Activated T-cell treated with anti-CD3 and anti-CD28 coated beads, Interleukin-2, amount 50 U/mL, for 4 hours (primary cell): ENCODE results near the gene ZBTB3. TPM values are rescaled to one million over a fixed set of nuclear protein-coding genes. Genes with fewer than 3 reads are reported as not detected.
"Not testable (repeated sequence)": the region's sequence is repeated elsewhere in the genome, so short reads cannot be mapped to it uniquely, and the experiment has no call there.

Source experiments
- ATAC-seq, 2 donors: fragments of 200-7000 bp; cut with Tn5 transposase; one replicate each; pipeline ENCODE4 v1.10.0; 2021
- DNase-seq: peaks from one replicate; pipeline ENCODE4 v3.0.0-alpha.2; 2020
- H3K27me3 Mint-ChIP-seq: one replicate; pipeline ENCODE4 v1.8.0; 2021; ENCODE audit warnings: low read depth, mixed read lengths
- H3K36me3 Mint-ChIP-seq: one replicate; pipeline ENCODE4 v1.8.0; 2022; ENCODE audit warnings: mixed read lengths; ENCODE audit not compliant: insufficient read depth
- H3K4me1 Mint-ChIP-seq: one replicate; pipeline ENCODE4 v1.8.0; 2021; ENCODE audit warnings: low read depth, mixed read lengths
- H3K4me3 Mint-ChIP-seq: one replicate; pipeline ENCODE4 v1.8.0; 2021; ENCODE audit warnings: mild to moderate bottlenecking, moderate library complexity, mixed read lengths
- H3K9me3 Mint-ChIP-seq: one replicate; pipeline ENCODE4 v1.8.0; 2021; ENCODE audit warnings: mixed read lengths
- total RNA-seq, 3 donors: library from RNA; stranded (reverse); gene quantifications; one replicate each; pipeline ENCODE4 v1.2.1, GENCODE V29; 2021

Gene ZBTB3
- total RNA-seq, 3 donors from 2014 or later: 5.7 to 6.9 (median 6.5) TPM

DNA sequence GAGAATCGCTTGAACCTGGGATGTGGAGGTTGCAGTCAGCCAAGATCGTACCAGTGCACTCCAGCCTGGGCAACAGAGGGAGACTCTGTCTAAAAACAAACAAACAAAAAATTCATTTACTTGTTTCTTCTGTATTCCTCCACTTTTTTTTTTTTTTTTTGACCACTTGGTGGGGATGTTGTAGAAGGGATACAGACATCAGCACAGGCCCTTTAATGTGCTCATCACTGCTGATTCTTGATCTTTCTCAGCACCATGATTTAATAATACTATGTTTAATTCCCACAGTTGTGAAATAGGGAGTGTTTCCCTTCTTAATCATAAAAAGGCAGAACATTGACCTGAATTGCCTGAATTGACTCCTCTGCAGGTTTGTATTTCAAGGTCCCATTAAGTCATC, 21.1 kb downstream of the ZBTB3 start:
- Mint-ChIP-seq H3K4me1 (peaks cover 21% of the 10 kb centered on the region), H3K4me3 (no peak overlapping the region), H3K36me3 (peaks cover 14% of the 10 kb centered on the region), H3K9me3 (no peaks in the 10 kb centered on the region), H3K27me3 (no peaks in the 10 kb centered on the region)
- ATAC-seq (no peak), DNase-seq (no peak)

DNA sequence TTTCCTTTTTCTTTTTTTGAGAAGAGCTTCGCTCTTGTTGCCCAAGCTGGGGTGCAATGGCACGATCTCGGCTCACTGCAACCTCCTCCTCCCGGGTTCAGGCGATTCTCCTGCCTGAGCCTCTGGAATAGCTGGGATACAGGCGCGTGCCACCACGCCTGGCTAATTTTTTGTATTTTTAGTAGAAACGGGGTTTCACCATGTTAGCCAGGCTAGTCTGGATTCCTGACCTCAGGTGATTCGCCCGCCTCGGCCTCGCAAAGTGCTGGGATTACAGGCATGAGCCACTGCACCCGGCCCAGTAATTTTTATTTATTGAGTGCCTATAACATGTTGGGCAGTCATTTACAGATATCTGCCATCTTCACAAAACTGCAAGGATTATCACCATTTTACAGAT, 23.9 kb downstream of the ZBTB3 start:
- H3K4me3 Mint-ChIP-seq: peak overlapping the region; percentile 99
- H3K9me3 Mint-ChIP-seq, H3K27me3 Mint-ChIP-seq, ATAC-seq, DNase-seq: not testable (repeated sequence)
- H3K36me3 Mint-ChIP-seq: peaks cover 18% of the 10 kb centered on the region
- H3K4me1 Mint-ChIP-seq: peaks cover 26% of the 10 kb centered on the region

DNA sequence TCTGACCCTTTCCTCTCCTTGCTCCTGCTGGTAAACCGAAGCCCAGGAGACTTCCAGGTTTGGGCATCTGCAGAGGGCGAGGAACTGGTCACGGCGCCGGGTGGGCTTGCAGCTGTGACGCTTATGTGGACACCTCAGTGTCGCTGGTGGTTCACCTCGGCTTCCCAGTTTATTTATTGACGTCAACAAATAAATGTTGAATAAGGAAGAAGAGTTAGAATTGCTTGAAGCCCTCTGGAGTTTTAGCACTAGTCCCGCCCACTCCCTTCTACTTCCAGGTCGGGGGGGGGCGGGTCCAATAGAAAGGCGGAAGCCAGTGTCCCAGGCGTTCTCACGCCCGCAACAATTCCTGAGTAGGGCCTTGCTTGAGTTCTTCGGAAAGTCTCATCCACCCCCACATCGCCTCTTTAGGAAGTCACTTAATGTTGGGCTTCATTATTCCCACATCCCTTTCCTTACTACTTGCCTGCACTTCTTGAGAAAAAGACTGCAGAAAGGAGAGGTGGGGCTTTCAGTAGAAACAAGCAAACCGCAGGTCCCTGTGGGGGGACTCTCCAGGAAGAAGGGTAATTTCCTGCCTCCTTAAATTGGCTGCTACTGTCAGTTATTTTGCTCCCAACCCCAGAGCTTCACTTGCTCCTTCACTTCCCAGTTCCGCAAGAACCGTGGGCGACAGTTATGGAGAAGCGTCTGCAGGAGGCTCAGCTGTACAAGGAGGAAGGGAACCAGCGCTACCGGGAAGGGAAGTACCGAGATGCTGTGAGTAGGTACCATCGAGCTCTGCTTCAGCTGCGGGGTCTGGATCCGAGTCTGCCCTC, 25.6 kb downstream of the ZBTB3 start, which contains the start of gene TTC9C:
TTC9C (plus strand) TSS at position 316 of the 818 bp plus-strand sequence; CDS start at position 679, 363 bp downstream.
- peak; percentile 77 for DNase-seq
- Mint-ChIP-seq H3K36me3 (peaks cover 31% of the 10 kb centered on the region), H3K9me3 (no peaks in the 10 kb centered on the region), H3K4me1 (peaks cover 41% of the 10 kb centered on the region), H3K27me3 (no peaks in the 10 kb centered on the region), H3K4me3 (peak within 1 kb of the TSS; percentile 99)
- peak; percentile 29 to 33 for ATAC-seq

DNA sequence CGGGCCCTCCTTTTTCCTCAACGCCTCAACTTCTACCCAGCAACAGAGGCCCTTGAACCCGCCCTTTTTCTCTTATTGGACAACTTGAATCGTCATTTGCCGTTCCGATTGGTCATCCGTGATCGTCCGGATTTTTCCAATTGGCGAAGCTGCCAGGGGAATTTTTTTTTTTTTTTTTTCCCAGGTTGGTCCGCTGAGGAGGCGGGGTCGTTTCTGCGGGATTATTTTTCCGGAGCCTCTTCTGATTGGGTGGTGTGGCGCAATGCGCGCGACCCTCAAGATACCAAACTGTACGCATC, 26.1 kb downstream of the ZBTB3 start:
- ATAC-seq: peak; percentile 55 to 57
- Mint-ChIP-seq H3K27me3 (no peaks in the 10 kb centered on the region), H3K4me1 (peaks cover 37% of the 10 kb centered on the region), H3K9me3 (no peaks in the 10 kb centered on the region), H3K4me3 (peak overlapping the region; percentile 99), H3K36me3 (peaks cover 31% of the 10 kb centered on the region)
- peak; percentile 73 for DNase-seq

DNA sequence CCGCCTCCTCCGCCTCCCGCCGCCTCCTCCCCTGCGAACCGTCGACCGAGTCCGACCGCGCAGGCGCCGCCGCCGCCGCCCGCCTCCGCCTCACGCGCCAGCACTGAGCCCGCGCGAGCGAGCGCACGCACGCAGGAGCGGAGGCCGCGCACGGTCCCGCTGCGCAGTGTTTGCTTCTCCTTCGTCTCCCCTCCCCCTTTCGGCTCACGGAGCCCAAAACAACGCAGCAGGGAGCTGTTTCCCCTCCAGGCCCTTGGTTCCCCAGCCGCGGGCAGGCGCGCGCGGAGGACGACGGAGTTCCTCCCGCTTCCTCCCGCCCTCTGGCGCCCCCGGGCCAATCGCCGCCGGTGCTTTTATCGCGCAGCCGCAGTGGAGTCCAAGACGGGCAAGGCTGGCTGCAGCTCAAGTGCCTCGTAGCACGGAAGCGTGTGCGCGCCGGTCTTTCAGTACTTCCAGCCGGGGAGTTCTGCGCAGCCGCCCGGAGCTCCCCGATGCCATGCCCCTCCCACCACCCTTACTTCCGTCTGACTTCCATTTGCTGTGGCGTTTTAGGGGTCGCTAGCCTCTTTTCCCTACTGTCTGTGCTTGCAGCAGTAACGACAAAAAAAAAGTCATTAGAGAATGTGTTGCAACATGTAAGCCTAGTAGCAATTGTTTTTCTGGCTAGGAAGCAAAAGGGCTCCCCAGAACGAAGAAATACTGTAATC, 26.6 kb downstream of the ZBTB3 start, which contains the start of gene HNRNPUL2:
HNRNPUL2 (minus strand) TSS at position 293 of the 707 bp plus-strand sequence. CDS start 301 bp downstream, outside the sequence.
- no peaks in the 10 kb centered on the region for H3K9me3 Mint-ChIP-seq
- peaks cover 41% of the 10 kb centered on the region for H3K4me1 Mint-ChIP-seq
- peaks cover 35% of the 10 kb centered on the region for H3K36me3 Mint-ChIP-seq
- peak; percentile 82 to 83 for ATAC-seq
- DNase-seq: peak; percentile 97
- H3K27me3 Mint-ChIP-seq: no peaks in the 10 kb centered on the region
- peak within 1 kb of the TSS; percentile 99 for H3K4me3 Mint-ChIP-seq

DNA sequence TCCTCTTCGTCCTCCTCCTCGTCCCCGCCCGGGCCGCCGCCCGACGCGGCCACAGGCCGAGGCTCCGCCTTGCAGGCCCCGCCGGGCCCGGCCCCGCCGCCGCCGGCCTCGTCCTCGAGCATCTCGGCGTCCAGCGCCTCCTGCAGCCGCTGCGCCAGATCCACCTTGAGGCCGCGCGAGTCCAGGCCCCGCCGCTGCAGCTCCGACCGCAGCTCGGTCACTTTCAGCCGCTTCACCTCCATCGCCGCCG, 27.1 kb downstream of the ZBTB3 start:
- ATAC-seq: peak; percentile 12 to 13
- H3K4me1 Mint-ChIP-seq: peaks cover 46% of the 10 kb centered on the region
- H3K36me3 Mint-ChIP-seq: peaks cover 40% of the 10 kb centered on the region
- no peaks in the 10 kb centered on the region for H3K27me3 Mint-ChIP-seq
- H3K9me3 Mint-ChIP-seq: no peaks in the 10 kb centered on the region
- H3K4me3 Mint-ChIP-seq: peak overlapping the region; percentile 99
- DNase-seq: no peak

DNA sequence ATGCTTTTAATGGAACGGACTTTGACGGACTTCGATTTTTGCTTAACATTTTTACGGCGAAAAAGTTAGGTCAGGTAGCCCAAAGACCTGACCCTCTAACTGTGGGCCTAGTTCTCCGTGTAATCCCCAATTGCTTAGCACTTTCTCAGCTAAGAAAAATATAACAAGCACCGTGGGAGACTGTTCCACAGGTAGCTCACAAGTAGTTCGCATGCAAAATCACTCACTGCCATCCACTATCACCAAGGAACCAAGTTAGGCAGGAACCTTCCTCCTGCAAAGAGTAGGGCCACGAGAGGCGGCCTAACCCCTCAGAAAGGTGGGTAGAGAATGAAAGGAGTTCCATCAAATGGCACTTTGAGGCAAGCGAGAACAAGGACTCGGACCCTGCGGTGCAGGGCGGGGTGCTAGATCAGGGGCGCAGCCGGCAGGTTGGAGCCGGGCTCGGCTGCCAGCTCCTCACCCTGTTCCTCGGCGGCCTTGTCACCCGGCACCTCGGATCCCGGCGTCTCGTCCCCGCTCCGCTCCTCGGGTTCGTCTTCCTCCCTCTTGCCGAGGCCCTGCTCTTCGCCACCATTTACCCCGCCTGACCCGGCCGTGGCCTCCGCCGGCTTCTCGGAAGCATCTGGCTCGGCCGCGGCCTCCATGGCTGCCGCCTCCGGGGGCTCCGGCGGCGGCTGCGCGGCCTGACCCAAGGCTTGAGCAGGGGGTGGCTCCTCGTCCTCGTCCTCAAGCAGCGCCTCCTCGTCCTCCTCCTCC, 27.6 kb downstream of the ZBTB3 start:
- Mint-ChIP-seq H3K9me3 (no peaks in the 10 kb centered on the region), H3K27me3 (no peaks in the 10 kb centered on the region), H3K36me3 (peaks cover 43% of the 10 kb centered on the region), H3K4me1 (peaks cover 48% of the 10 kb centered on the region), H3K4me3 (peak overlapping the region; percentile 99)
- DNase-seq: peak; percentile 19
- ATAC-seq: no peak

DNA sequence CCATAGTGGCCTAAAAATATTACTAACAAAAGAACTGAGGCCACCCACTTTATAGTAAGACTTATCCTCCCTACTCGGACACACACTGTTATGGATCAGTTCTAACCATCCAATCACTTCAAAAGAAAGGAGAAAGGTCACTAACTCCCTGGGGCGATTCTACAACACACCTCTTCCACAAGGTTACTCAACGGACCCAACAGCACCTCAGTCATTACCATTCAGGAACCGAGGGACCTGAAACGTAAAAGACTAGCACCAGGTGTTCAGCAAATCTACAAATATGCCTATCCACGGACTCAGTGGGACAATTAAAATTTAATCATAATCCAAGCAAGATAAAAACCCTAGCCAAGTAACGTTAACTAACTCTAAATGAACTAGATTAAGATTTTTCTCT, 28.3 kb downstream of the ZBTB3 start:
- Mint-ChIP-seq H3K9me3 (no peaks in the 10 kb centered on the region), H3K36me3 (peaks cover 48% of the 10 kb centered on the region), H3K4me1 (peaks cover 45% of the 10 kb centered on the region), H3K27me3 (no peaks in the 10 kb centered on the region), H3K4me3 (peak overlapping the region; percentile 99)
- no peak for ATAC-seq
- no peak for DNase-seq

DNA sequence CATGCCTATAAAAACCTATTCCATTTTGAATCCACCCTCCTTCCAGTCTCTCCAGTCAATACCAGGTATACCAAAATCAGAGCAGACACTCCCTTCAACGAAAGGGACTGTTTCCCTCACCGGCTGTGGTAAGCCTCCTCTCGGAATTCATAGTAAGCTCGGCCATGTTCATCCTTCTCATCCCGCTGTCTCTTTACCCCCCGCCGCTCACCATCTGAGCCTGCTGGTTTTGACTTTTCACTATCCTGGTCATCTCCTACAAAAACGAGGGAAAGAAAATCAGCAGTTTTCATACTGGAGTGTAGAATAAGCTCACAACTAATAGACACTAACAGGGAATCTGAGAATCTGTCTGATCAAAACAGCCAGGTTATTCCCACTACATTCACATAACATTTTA, 29.8 kb downstream of the ZBTB3 start:
- DNase-seq: no peak
- H3K4me1 Mint-ChIP-seq: peaks cover 41% of the 10 kb centered on the region
- peaks cover 56% of the 10 kb centered on the region for H3K36me3 Mint-ChIP-seq

DNA sequence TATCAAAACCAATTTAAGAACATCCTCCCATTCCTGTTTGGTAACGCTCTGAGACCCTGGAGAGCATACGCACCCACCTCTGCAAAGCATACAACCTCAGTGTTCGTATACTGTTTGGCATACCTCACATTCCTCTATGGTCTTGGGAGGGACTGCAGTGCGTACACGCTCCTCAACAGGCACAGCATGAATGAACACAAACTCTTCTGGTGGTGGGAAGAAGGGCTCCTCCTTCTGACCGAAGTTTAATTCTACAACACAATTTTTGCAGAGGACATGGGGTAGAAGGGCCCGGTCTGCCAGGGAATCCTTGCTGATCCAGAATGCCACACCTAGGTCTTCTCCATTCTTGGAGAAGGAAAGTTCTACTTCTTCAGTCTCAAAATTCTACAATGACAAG, 32.0 kb downstream of the ZBTB3 start:
- peaks cover 66% of the 10 kb centered on the region for H3K36me3 Mint-ChIP-seq
- no peak overlapping the region for H3K4me3 Mint-ChIP-seq
- ATAC-seq: no peak
- no peaks in the 10 kb centered on the region for H3K27me3 Mint-ChIP-seq
- peaks cover 45% of the 10 kb centered on the region for H3K4me1 Mint-ChIP-seq
- H3K9me3 Mint-ChIP-seq: no peaks in the 10 kb centered on the region
- DNase-seq: no peak

More for the DNA sequence above, 29.8 kb downstream of the ZBTB3 start:
- H3K4me3 Mint-ChIP-seq: peak overlapping the region; percentile 99
- no peak for ATAC-seq
- H3K9me3 Mint-ChIP-seq: no peaks in the 10 kb centered on the region
- no peaks in the 10 kb centered on the region for H3K27me3 Mint-ChIP-seq

DNA sequence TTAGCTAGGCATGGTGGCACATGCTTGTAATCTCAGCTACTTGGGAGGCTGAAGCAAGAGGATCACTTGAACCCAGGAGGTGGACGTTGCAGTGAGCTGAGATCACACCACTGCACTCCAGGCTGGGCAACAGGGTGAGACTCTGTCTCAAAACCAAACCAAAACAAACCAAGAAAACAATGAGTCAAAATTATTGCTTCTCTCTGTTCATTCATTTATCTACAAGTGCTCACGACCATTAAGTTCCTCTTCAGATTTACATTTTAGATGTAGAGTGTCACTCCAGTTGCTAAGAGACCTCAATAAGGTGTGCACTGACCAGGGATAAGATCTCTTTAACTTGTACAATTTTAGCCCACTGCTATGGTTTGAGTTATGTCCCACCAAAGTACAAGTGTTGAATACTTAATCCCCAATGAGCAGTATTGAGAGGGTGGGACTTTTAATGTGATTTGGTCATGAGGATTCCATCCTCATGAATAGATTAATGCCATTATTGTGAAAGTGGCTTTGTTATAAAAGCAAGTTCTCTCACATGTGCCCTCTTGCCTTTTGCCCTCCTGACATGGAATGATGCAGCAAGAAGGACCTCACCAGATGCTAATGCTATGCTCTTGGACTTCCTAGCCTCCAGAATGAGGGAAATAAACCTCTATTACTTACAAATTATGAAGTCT, 34.5 kb downstream of the ZBTB3 start:
- peak in 1 of 2 donors; percentile 18 for ATAC-seq
- no peak overlapping the region for H3K4me3 Mint-ChIP-seq
- peaks cover 71% of the 10 kb centered on the region for H3K36me3 Mint-ChIP-seq
- DNase-seq: no peak
- H3K9me3 Mint-ChIP-seq: no peaks in the 10 kb centered on the region
- no peaks in the 10 kb centered on the region for H3K27me3 Mint-ChIP-seq
- peaks cover 40% of the 10 kb centered on the region for H3K4me1 Mint-ChIP-seq

DNA sequence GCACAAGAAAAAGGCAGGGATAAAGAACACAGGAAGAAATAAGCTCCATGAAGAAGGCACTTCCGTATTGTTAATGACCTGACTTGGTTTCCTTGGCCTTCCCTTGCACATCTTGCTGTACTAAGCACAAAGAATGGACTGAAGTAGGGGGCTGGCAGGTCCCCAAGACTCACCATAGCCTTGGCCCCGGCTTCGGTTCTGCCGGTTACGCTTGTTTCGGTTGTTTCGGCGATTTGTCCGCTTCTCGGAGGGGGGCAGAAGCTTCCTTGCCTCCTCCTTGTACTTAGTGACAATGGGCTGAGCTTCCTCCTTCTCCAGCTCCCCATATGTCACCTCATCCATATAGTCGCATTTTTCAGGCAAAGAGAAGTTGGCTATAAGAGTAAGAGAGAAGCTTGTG, 37.1 kb downstream of the ZBTB3 start:
- no peak for DNase-seq
- no peaks in the 10 kb centered on the region for H3K9me3 Mint-ChIP-seq
- H3K4me3 Mint-ChIP-seq: no peak overlapping the region
- peaks cover 39% of the 10 kb centered on the region for H3K4me1 Mint-ChIP-seq
- no peaks in the 10 kb centered on the region for H3K27me3 Mint-ChIP-seq
- peaks cover 61% of the 10 kb centered on the region for H3K36me3 Mint-ChIP-seq
- ATAC-seq: no peak

DNA sequence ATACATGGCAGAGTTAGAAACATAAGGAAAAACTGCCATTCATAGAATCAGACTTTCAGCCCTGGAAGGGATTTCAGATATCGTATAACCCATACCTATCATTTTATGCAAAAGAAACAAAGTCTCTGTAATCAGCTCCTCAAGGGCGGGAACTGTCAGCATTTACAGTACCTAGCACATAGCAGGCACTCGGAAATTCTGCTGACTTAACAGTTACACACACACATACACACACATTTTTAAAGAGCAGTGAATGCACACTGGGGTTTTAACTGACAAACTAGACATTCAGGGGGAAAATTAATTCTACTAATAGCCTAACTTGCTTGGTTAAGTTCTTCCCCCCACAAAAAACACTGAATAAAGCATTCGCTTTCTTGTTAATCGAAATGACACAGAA, 37.8 kb downstream of the ZBTB3 start:
- no peak for ATAC-seq
- Mint-ChIP-seq H3K27me3 (no peaks in the 10 kb centered on the region), H3K36me3 (peaks cover 58% of the 10 kb centered on the region), H3K4me3 (no peak overlapping the region), H3K9me3 (no peaks in the 10 kb centered on the region), H3K4me1 (peaks cover 35% of the 10 kb centered on the region)
- no peak for DNase-seq
